Measurements from ENCODE around the gene COL6A5. TPM values are rescaled to one million over a fixed set of nuclear protein-coding genes. Genes with fewer than 3 reads are reported as not detected.

COL6A5 gene
- total RNA-seq, 2 experiments from 2014 or later = not detected

DNA sequence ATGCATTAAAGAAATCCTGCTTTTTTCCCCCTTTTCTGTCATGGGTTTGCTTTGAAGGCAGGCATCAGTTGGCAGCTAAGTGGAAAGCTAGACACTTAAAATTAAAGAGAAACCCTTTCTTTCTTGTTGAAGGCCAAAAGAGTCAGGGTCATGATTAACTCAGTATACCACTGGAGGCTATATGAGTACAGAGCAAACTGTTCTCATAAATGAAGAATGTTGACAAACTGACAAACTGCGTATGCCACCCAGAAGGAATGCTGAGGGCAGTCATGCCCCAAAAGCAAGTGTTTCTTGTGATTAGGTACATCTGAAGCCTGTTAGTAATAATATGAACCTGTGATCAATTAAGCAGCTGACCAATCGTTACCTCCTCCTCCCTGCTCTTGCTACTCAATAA is 127.9 kb downstream of the COL6A5 start:
- POLR2A ChIA-PET = no interaction called here
- H3K27ac Mint-ChIP-seq = no peak overlapping the region

DNA sequence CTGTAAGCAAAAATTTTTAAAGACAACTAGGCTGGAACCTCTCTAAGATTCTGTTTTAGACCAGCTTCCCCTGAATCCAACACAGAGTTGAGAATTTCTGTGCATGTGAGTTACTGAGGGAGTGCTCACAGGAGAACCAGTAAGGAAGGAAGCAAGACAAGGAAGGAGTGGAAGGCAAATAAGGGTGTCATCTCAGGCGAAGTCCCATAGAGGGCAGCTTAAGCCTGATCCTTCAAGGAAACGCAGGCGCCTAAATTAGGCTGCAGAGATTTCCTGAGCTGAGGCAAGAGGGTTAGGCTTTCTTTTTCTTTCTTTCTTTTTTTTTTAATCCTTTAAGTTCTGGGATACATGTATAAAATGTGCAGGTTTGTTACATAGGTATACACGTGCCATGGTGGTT is 135.3 kb downstream of the COL6A5 start:
- Mint-ChIP-seq H3K9me3 (no peaks in the 10 kb centered on the region), H3K4me3 (no peak overlapping the region)

More for the DNA sequence above, 127.9 kb downstream of the COL6A5 start:
- Mint-ChIP-seq H3K27me3 (peaks cover 18% of the 10 kb centered on the region), H3K4me1 (no peaks in the 10 kb centered on the region), H3K4me3 (no peak overlapping the region), H3K36me3 (ENCODE audit: low read depth) (no peaks in the 10 kb centered on the region), H3K9me3 (no peaks in the 10 kb centered on the region)
- CTCF ChIA-PET = no interaction called here
- no peak for DNase-seq

DNA sequence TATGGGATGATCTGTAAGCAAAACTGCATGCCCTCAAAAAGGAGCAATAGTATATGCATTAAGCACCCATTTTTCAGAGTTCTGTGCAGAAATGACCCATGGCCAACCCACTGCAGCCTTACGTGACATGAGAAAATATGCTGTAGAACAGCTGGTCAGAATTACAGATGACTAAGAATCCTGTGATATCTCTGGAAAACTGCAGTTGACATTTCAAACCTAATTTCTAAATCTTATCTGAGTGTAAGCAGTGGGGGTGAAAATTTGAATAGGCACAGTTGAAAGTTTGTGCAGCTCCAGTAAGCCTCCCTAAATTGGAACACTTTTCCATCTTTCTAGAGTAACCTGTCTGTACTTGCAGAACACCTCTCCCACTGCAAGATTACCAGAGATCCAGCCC is 142.8 kb downstream of the COL6A5 start:
- no peak for DNase-seq
- H3K36me3 Mint-ChIP-seq (ENCODE audit: low read depth) = no peaks in the 10 kb centered on the region
- H3K27me3 Mint-ChIP-seq = peaks cover 2% of the 10 kb centered on the region
- no peak overlapping the region for H3K27ac Mint-ChIP-seq
- H3K9me3 Mint-ChIP-seq = no peaks in the 10 kb centered on the region
- H3K4me1 Mint-ChIP-seq = no peaks in the 10 kb centered on the region
- no peak overlapping the region for H3K4me3 Mint-ChIP-seq
- ChIA-PET POLR2A (no interaction called here), CTCF (no interaction called here)

More for the DNA sequence above, 135.3 kb downstream of the COL6A5 start:
- CTCF ChIA-PET = no interaction called here
- no peak for DNase-seq
- POLR2A ChIA-PET = no interaction called here
- no peak overlapping the region for H3K27ac Mint-ChIP-seq
- no peaks in the 10 kb centered on the region for H3K36me3 Mint-ChIP-seq (ENCODE audit: low read depth)
- peaks cover 5% of the 10 kb centered on the region for H3K27me3 Mint-ChIP-seq
- no peaks in the 10 kb centered on the region for H3K4me1 Mint-ChIP-seq

DNA sequence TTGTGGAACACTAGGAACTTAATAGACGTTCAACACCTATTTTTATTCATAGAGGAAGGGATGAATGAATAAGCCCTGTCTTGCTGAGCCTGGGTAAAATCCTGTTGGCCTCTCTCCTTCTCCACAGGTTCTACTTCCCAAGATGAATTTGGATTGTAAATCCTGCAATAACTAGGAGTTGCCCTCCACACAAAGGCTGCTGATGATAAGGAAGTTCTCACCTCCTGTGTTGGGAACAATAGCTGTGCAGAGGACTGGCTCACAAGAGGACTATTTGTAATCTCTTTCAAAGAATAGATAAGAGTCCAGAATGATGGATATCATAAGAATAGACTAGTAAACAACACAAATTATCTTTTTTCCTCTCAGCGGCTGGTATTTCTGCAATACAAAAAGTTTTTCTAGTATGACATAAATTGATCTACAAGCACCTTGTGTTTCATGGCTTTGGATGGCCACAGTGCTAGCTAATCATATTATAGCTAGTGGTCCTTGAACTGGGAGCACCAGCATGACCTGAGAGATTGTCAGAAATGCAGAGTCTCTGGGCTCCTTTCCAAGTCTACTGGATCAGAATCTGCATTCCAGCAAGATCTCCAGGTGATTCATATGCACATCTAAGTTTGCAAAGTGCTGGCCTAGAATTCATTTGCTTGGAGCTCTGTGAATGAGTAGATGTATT is 143.4 kb downstream of the COL6A5 start:
- no peaks in the 10 kb centered on the region for H3K36me3 Mint-ChIP-seq (ENCODE audit: low read depth)
- H3K4me3 Mint-ChIP-seq = no peak overlapping the region
- no peaks in the 10 kb centered on the region for H3K9me3 Mint-ChIP-seq
- ChIA-PET CTCF (no interaction called here), POLR2A (no interaction called here)
- no peaks in the 10 kb centered on the region for H3K27me3 Mint-ChIP-seq
- no peaks in the 10 kb centered on the region for H3K4me1 Mint-ChIP-seq
- no peak overlapping the region for H3K27ac Mint-ChIP-seq
- no peak for DNase-seq

DNA sequence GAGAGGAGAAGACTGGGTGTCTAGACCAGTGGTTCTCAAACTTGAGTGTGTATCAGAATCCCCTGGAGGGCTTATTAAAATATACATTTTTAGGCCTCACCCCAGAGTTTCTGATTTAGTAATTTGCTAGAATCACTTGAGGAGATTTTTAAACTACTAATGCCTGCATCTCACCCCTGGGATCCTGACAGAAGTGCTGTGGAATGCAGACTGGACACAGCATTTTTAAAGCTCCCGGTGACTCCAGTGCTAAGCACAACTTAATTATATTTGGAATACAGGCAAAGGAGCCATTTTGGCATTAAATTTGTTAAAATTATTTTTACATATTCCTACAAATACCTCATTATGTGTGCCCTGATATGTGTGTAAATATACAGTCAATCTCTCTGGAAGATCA is 144.8 kb downstream of the COL6A5 start:
- DNase-seq = no peak
- no peaks in the 10 kb centered on the region for H3K4me1 Mint-ChIP-seq
- ChIA-PET POLR2A (no interaction called here), CTCF (no interaction called here)
- no peaks in the 10 kb centered on the region for H3K9me3 Mint-ChIP-seq
- no peak overlapping the region for H3K4me3 Mint-ChIP-seq
- H3K27me3 Mint-ChIP-seq = no peaks in the 10 kb centered on the region
- no peak overlapping the region for H3K27ac Mint-ChIP-seq
- no peaks in the 10 kb centered on the region for H3K36me3 Mint-ChIP-seq (ENCODE audit: low read depth)

DNA sequence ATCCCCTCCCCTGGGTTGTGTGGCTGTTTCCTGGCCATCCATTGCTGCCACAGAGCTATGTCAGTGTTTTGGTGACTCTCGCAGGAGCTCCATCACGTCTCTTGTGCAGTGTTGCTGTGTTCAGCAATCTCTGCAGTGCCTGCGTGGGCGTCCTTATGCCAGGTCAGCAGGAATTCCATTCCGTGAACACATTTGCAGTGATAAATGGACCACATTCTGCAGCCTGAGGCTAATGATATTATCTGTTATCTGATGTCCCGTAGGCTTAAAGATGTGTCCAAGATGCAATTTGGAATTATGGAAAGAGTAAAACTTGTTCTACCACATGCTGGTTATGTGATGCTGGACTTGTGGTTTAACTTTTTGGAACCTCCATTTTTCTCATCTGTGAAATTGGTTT is 146.0 kb downstream of the COL6A5 start:
- no peak overlapping the region for H3K27ac Mint-ChIP-seq

DNA sequence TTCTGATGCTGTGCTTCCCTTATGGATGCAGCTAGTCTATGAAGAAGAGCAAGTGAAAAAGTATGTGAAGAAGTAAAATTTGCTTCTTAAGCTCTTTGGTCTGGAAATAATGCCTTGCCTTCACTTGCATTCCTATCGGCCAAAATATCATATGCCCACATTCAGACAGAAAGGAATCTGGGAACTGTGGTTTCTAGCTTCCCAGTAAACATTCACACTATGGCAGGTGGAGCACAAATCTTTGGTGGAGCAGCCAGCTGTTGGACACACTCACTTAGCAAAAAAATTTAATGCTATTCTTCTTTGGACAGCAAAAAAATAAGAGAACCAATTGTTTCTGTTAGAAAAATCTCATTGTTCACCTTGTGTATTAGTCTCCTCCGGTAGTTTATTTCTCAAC is 159.2 kb downstream of the COL6A5 start:
- Mint-ChIP-seq H3K4me1 (no peaks in the 10 kb centered on the region), H3K9me3 (no peaks in the 10 kb centered on the region), H3K27ac (no peak overlapping the region), H3K4me3 (no peak overlapping the region), H3K36me3 (ENCODE audit: low read depth) (no peaks in the 10 kb centered on the region), H3K27me3 (peaks cover 12% of the 10 kb centered on the region)
- ChIA-PET CTCF (interaction anchor here (1.4 kb wide), 1 partner anchor 16 kb away, joined by 3 read pairs; no protein-coding TSS in a partner anchor), POLR2A (no interaction called here)
- DNase-seq = no peak

More for the DNA sequence above, 146.0 kb downstream of the COL6A5 start:
- Mint-ChIP-seq H3K9me3 (no peaks in the 10 kb centered on the region), H3K36me3 (ENCODE audit: low read depth) (no peaks in the 10 kb centered on the region), H3K27me3 (no peaks in the 10 kb centered on the region), H3K4me3 (no peak overlapping the region), H3K4me1 (no peaks in the 10 kb centered on the region)
- POLR2A ChIA-PET = no interaction called here
- CTCF ChIA-PET = no interaction called here
- no peak for DNase-seq

DNA sequence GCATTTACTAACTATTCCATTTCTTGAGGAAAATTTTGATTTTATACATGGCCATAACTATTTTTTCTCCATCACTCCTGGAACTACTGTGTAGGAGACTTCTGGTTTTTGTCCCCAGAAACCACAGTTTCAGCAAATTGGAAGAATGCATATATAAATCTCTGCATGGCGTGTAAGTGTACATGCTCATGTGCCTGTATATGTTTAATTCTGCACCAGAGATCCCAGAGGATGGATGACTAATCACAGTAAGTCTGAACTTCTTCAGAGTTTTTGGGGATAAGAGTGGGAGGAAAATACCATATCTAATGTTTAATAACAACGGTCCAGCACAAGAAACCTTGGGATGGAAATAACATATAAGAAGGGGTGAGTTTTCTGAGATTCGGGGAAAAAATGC is 160.6 kb downstream of the COL6A5 start:
- CTCF ChIA-PET = interaction anchor here (0.5 kb wide), 1 partner anchor 154 kb away, joined by 3 read pairs; no protein-coding TSS in a partner anchor
- peaks cover 12% of the 10 kb centered on the region for H3K27me3 Mint-ChIP-seq
- no peaks in the 10 kb centered on the region for H3K36me3 Mint-ChIP-seq (ENCODE audit: low read depth)
- H3K27ac Mint-ChIP-seq = no peak overlapping the region
- no peaks in the 10 kb centered on the region for H3K9me3 Mint-ChIP-seq
- POLR2A ChIA-PET = no interaction called here
- no peaks in the 10 kb centered on the region for H3K4me1 Mint-ChIP-seq
- H3K4me3 Mint-ChIP-seq = no peak overlapping the region
- no peak for DNase-seq

DNA sequence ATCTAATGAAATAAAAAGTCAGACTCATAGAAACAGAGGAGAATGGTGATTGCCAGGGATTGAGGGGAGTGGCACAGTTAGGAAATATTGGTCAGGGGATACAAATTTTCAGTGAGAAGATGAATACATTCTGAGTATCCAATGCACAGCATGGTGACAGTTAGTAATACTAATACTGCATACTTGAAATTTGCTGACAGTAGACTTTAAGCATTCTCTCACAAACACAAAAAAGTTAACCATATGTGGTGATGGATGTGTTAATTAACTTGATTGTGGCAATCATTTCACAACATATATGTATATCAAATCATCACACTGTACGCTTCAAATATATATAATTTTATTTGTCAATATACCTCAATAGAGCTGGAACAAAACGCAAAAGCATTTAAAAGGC is 162.3 kb downstream of the COL6A5 start:
- ChIA-PET CTCF (no interaction called here), POLR2A (no interaction called here)
- Mint-ChIP-seq H3K36me3 (ENCODE audit: low read depth) (no peaks in the 10 kb centered on the region), H3K27me3 (peaks cover 12% of the 10 kb centered on the region), H3K4me3 (no peak overlapping the region), H3K9me3 (no peaks in the 10 kb centered on the region), H3K27ac (no peak overlapping the region), H3K4me1 (no peaks in the 10 kb centered on the region)
- no peak for DNase-seq

DNA sequence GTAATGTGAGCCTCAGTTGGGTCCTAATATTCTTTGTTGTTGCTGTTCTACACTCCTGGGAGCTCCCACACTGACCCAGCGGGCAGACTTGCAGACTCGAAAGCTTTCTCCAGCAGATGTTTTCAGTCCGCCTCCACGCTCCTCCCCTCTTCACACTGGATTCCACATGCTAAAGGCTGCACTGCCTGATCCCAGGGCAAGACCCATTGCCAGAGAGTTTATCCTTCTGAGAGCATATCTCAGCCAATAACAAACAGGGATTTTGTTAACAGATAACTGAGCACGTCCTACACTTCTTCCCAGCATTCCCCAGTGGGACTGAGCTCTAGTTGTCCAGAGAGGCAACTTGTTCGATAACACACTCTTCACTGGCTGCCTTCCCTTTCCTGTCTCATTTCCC is 163.5 kb downstream of the COL6A5 start:
- Mint-ChIP-seq H3K36me3 (ENCODE audit: low read depth) (no peaks in the 10 kb centered on the region), H3K27ac (no peak overlapping the region), H3K4me3 (no peak overlapping the region), H3K4me1 (no peaks in the 10 kb centered on the region), H3K27me3 (peaks cover 14% of the 10 kb centered on the region), H3K9me3 (no peaks in the 10 kb centered on the region)
- no peak for DNase-seq
- ChIA-PET CTCF (interaction anchor here (0.5 kb wide), 1 partner anchor 1759 kb away, joined by 3 read pairs; no protein-coding TSS in a partner anchor), POLR2A (no interaction called here)

DNA sequence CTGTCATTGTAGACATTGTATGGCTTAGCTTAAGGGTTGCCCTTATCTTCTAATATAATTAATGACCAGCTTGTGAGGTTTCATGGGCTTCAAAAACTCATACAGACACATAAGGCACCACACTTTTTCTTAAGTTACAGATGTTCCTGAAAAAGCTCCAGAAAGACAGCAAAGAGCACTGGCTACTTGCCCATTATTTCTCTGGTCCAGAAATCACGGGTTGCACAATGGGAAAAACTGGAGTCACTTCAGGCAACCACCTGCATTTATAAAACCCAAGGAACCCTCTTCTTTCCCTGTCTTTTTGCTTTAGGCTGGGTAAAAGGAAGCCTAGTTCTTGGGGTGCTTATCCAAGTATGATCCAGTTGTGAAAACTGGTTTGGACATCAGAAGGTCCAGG is 169.2 kb downstream of the COL6A5 start:
- ChIA-PET POLR2A (no interaction called here), CTCF (no interaction called here)
- H3K4me1 Mint-ChIP-seq = no peaks in the 10 kb centered on the region
- DNase-seq = no peak
- no peak overlapping the region for H3K4me3 Mint-ChIP-seq
- peaks cover 38% of the 10 kb centered on the region for H3K27me3 Mint-ChIP-seq
- no peaks in the 10 kb centered on the region for H3K9me3 Mint-ChIP-seq
- no peaks in the 10 kb centered on the region for H3K36me3 Mint-ChIP-seq (ENCODE audit: low read depth)
- no peak overlapping the region for H3K27ac Mint-ChIP-seq

DNA sequence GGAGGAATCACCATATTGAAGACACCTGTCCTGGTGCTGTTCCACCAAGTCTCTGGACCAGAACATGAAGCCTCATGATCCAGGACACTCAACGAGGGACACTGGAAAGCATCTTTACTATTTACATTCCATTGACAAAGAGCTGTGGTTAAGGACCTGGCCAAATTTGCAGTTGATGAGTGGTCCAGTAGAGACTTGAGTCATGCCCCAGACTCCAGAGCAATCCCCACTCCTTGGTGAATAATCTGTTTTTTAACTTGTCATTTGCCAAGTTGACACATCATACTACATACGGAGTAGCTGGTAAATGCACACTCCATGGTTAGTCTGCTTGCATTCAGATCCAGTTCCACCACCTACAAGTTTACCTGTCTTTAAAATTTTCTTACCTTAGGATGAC is 170.3 kb downstream of the COL6A5 start:
- ChIA-PET CTCF (no interaction called here), POLR2A (no interaction called here)
- no peaks in the 10 kb centered on the region for H3K4me1 Mint-ChIP-seq
- H3K27me3 Mint-ChIP-seq = peaks cover 46% of the 10 kb centered on the region
- no peak overlapping the region for H3K27ac Mint-ChIP-seq
- H3K9me3 Mint-ChIP-seq = no peaks in the 10 kb centered on the region
- no peak for DNase-seq
- H3K36me3 Mint-ChIP-seq (ENCODE audit: low read depth) = no peaks in the 10 kb centered on the region
- no peak overlapping the region for H3K4me3 Mint-ChIP-seq

DNA sequence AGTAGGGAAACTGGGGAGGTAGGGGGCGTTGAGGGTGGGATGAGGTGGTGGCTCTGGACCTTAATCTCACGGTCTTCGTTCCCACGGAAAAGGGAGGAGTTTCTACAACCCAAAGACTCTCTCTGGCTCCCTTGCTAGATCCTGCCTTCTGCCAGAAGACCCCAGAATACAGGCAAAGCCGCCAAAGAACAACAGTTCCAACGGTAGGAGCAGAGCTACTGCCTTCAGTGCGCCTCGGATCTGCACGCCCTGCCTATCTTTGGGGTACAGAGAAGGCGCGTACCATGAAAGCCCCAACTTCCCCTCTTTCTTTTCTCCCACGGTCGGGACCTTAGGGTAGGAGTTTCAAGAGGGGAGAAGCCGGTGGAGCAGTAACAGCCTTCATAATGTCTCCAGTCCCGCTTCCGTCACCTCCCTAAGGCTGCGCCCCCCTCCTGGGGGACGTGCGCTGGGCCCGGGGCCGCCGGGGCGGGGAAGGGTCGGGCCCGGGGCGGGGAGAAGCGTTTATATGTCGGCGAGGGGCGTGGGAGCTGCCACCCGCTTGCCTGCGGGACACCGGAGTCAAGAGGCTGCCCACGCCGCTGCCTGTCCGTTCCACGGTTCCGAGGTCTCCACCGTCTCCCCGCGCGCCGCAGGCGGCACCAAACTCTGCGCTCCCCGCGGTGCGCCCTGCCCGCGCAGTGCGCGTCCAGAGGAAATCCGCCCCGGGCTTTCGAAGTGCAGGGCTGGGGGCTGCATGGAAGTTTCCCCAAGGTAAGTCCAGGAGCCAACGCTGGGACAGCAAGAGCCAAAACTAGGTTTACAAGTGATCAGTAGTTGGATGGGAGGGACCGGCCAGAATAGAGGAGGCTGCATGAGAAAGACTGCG is 171.4 kb downstream of the COL6A5 start, which contains the start of gene COL6A6:
Gene COL6A6, plus strand, starts transcription at position 533 of the 868 bp plus-strand sequence. CDS start 43,188 bp downstream, outside the sequence.
- no peaks in the 10 kb centered on the region for H3K36me3 Mint-ChIP-seq (ENCODE audit: low read depth)
- no peaks in the 10 kb centered on the region for H3K4me1 Mint-ChIP-seq
- no peak within 1 kb of the TSS for H3K4me3 Mint-ChIP-seq
- ChIA-PET CTCF (no interaction called here), POLR2A (no interaction called here)
- H3K9me3 Mint-ChIP-seq = no peaks in the 10 kb centered on the region
- peaks cover 46% of the 10 kb centered on the region for H3K27me3 Mint-ChIP-seq
- no peak within 1 kb of the TSS for H3K27ac Mint-ChIP-seq
- DNase-seq = no peak
